ENCODE results near the gene NKX2-4. TPM values are rescaled to one million over a fixed set of nuclear protein-coding genes. Genes with fewer than 3 reads are reported as not detected.

NKX2-4 gene
- total and polyA plus RNA-seq, 2 of the 4 experiments (the other 2 are of a cell fraction) = not detected

DNA sequence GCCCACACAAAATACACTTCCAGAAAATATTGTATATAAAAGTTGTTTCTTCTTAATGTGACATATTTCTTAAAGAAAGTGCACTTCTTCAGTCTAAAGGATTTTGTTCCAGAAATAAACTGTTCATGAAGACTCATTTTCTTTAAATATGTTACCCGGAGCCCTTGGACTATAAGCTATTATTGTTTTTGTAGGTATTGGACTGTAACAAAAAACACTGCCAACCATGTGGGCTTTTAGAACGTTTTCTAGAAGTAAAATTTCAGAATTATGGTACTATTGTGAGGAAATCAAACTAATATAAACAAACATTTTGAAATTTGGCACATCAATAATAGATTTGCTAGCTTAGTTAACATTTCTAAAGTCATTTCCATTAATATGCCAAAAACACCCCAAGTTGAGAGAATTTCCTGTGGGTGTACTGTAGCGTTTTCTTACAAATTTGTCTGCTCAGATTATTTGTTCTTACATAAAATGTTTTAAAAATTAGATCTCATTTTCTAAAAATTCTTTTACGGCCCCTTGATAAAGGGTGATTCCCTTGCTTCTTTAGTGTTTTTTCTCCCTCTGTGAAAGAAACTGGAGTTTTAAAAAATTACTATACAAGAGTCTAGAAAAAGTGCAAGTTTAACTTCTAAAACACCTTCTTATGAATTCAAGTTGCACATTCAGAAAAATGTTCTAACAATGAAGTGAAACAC, 3.4 kb downstream of the NKX2-4 start:
- Histone ChIP-seq H3K23ac (ENCODE audit: low read depth, low read length) (no peak overlapping the region), H3K4me2 (ENCODE audit: low read depth, low read length) (no peak overlapping the region), H3K27me3 (ENCODE audit: control insufficient read depth, insufficient read depth, low read length) (peaks cover 71% of the 10 kb centered on the region), H4K20me1 (ENCODE audit: insufficient read depth, low read length) (no peaks in the 10 kb centered on the region), H3K4me1 (ENCODE audit: control insufficient read depth, insufficient read depth, low read length) (peaks cover 2% of the 10 kb centered on the region; the same call in 1 of the 2 replicates), H3K27ac (ENCODE audit: insufficient read depth, low read length) (no peak overlapping the region), H2AK5ac (ENCODE audit: low read depth, low read length) (no peak overlapping the region), H3K14ac (replicated peaks; ENCODE audit: low read depth, low read length) (no peak overlapping the region), H2BK20ac (ENCODE audit: low read depth, low read length) (no peak overlapping the region), H2AFZ (replicated peaks; ENCODE audit: low read length, poor library complexity) (no peak overlapping the region), H3K36me3 (ENCODE audit: control insufficient read depth, insufficient read depth, low read length) (peaks cover 2% of the 10 kb centered on the region; the same call in 1 of the 2 replicates), H3K56ac (ENCODE audit: extremely low read depth, insufficient read depth, low read length) (no peak overlapping the region), H3K9me3 (ENCODE audit: control insufficient read depth, insufficient read depth, low read length) (peaks cover 18% of the 10 kb centered on the region), H3K4me3 (ENCODE audit: insufficient read depth, low read depth, low read length) (no peak overlapping the region), H2BK15ac (ENCODE audit: low read depth, low read length) (no peak overlapping the region), H2BK5ac (ENCODE audit: low read depth, low read length, poor library complexity, severe bottlenecking) (no peak overlapping the region), H3K79me1 (ENCODE audit: low read depth in 1 of 2, low read length in 2 of 2) (no peaks in the 10 kb centered on the region), H2BK120ac (ENCODE audit: low read depth, low read length) (no peak overlapping the region), H3K18ac (ENCODE audit: low read depth, low read length) (no peak overlapping the region), H2AK9ac (replicated peaks; ENCODE audit: low read depth, low read length, poor library complexity) (no peak overlapping the region), H4K91ac (ENCODE audit: insufficient read depth, low read depth, low read length) (no peak overlapping the region), H3K9me1 (ENCODE audit: insufficient read depth, low read length) (no peaks in the 10 kb centered on the region), H4K5ac (ENCODE audit: low read depth, low read length) (no peak overlapping the region), H4K8ac (ENCODE audit: low read depth in 2 of 2, low read length in 2 of 2) (no peak overlapping the region), H3K9ac (ENCODE audit: low read depth, low read length) (no peak overlapping the region), H3K4ac (ENCODE audit: low read depth, low read length) (no peak overlapping the region)
- ChIA-PET POLR2A (ENCODE audit: unreplicated experiment) (no interaction called here), CTCF (no interaction called here)
- BruUV-seq (replicated peaks) = no TSS peak
- intact Hi-C loops (cut with micrococcal nuclease) = loop anchor here (10.0 kb wide), 1 partner anchor 159 kb away; no protein-coding TSS in a partner anchor
- no CpG with 5 or more reads among the region's 4 CpGs for WGBS, 2 experiments (ENCODE audit: extremely low coverage in 2 of 2, insufficient read length in 1 of 2)
- in situ Hi-C loops (cut with MboI; ENCODE audit: low sequenced_read_pairs) = no loop called here
- DNase-seq (no peak), ATAC-seq (ENCODE audit: low read depth) (no peak)
- dilution Hi-C loops (cut with HindIII; ENCODE audit: low sequenced_read_pairs, unreplicated experiment) = no loop called here
- TF ChIP-seq MAZ (IDR thresholded peaks at IDR 0.05; ENCODE audit: borderline replicate concordance, low read depth, low read length) (no peak), RCOR1 (IDR thresholded peaks at IDR 0.05; ENCODE audit: insufficient replicate concordance, low read length) (no peak), MAFK (IDR thresholded peaks at IDR 0.05; ENCODE audit: low read depth, low read length) (no peak), FOS (IDR thresholded peaks at IDR 0.05; ENCODE audit: low read depth, low read length) (no peak), POLR2A (IDR thresholded peaks at IDR 0.05; ENCODE audit: low read depth, low read length) (no peak), RFX5 (IDR thresholded peaks at IDR 0.05; ENCODE audit: low read depth, low read length) (no peak)
- TF ChIP-seq, protein P1, sequence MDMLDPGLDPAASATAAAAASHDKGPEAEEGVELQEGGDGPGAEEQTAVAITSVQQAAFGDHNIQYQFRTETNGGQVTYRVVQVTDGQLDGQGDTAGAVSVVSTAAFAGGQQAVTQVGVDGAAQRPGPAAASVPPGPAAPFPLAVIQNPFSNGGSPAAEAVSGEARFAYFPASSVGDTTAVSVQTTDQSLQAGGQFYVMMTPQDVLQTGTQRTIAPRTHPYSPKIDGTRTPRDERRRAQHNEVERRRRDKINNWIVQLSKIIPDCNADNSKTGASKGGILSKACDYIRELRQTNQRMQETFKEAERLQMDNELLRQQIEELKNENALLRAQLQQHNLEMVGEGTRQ (IDR thresholded peaks at IDR 0.05; ENCODE audit: low read depth, low read length) = no peak
- TF ChIP-seq, protein P2, sequence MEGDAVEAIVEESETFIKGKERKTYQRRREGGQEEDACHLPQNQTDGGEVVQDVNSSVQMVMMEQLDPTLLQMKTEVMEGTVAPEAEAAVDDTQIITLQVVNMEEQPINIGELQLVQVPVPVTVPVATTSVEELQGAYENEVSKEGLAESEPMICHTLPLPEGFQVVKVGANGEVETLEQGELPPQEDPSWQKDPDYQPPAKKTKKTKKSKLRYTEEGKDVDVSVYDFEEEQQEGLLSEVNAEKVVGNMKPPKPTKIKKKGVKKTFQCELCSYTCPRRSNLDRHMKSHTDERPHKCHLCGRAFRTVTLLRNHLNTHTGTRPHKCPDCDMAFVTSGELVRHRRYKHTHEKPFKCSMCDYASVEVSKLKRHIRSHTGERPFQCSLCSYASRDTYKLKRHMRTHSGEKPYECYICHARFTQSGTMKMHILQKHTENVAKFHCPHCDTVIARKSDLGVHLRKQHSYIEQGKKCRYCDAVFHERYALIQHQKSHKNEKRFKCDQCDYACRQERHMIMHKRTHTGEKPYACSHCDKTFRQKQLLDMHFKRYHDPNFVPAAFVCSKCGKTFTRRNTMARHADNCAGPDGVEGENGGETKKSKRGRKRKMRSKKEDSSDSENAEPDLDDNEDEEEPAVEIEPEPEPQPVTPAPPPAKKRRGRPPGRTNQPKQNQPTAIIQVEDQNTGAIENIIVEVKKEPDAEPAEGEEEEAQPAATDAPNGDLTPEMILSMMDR (conservative IDR thresholded peaks at IDR 0.05; ENCODE audit: low read depth, low read length) = no peak

All from IMR-90 (cell line).